Measurements from ENCODE around the gene LARGE1.

The LARGE1 gene

DNA sequence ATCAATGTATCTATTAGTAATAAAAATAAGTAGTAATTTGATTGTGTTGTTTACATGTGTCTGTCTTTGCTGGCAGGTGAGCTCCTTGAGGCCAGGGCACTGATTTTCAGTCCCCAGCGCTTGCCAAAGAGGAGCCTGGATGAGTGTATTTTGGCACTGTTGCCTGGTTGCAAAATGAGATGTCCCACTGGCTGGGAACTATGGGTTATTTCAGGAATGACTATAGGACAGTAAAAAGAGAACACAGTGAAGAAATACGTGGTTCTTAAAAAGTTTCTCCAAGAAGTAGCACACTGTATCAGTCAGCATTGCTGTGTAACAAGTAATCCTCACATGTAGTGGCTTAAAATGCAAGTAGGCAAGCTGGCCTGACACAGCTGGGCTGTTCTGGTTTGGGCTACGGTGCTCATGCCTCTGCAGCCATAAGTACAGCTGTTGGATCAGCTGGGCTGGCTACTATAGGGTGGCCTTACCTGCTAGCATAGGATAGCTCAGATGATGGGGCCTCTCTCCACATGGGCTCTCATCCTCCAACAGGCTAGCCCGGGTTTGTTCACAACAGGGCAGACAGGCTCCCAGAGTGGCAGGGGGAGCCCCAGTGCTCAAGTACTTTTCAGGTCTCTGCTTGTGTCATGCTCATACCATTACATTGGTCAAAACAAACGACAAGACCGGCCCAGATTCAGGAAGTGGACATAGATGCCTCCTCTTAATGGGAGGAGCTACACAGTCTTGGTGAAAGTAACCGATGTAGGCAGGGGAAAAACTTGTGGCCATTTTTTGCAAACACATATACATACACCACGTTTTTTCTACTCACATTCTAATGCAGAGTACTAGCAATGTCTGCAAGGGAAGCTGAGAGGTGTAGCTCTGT lies 399.1 kb downstream of the LARGE1 start:
- no peak for DNase-seq (ENCODE audit: low spot score)

DNA sequence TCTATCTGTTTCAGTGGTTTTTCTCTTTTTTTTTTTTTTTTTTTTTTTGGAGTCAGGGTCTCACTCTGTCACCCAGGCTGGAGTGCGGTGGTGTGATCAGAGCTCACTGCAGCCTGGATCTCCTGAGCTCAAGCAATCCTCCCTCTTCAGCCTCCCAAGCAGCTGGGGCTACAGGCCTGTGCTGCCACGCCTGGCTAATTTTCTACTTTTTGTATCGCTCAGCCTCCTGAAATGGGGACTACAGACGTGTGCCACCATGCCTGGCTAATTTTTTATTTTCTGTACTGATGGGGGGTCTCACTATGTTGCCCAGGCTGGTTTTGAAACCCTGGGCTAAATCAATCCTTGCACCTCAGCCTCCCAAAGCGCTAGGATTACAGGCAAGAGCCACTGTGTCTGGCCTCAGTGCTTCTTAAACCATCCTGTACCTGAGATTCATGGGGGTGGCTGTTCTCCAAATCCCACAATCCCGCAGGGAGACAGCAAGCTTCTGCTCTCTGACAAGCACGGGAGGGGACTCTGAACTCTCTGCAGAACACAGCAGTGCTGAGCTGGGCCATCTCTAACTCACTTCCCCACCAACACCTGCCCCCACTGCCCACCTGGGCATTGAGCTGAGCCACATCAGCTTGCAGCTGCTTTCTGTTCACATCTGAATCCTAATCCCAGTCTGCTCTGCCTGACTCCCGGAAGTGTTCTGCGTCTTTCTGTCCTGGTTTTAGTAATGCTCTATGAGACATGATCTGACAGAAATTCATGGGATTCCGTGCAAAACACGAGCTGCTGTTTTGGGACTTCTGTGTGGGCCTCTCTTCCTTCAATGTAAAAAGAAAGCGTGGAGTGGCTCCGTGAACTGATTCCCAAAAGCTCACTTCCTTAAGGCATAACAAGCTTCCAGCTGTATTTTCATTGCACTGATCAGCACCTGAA lies 400.0 kb downstream of the LARGE1 start:
- DNase-seq (ENCODE audit: low spot score): peak; percentile 17

- peak; percentile 78 for DNase-seq (ENCODE audit: low spot score)
Observed at GRCh38 chr22:33519071-33519973, 401.0 kb downstream of the LARGE1 start.

- DNase-seq (ENCODE audit: low spot score): no peak
Observed at GRCh38 chr22:33518405-33518804, 401.9 kb downstream of the LARGE1 start.

DNA sequence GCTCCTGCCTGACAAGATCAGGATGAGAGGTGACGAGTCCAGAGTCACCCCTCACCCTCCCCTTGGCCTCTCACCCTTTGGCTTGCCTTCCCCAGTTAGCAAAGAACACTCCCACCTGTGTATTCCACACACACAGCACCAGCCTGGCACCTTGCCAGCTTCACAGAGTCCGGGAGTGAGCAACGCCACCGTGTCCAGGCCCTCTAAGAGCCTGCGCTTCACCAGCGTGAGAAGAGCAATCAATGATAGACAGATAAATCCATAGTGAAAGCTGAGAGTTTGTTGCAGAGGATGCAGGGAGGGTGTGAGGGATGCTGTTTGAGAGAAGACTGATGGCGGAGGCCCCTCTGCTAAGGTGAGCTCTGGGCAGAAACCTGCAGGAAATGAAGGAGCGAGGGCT lies 404.5 kb downstream of the LARGE1 start:
- DNase-seq (ENCODE audit: low spot score): no peak

DNA sequence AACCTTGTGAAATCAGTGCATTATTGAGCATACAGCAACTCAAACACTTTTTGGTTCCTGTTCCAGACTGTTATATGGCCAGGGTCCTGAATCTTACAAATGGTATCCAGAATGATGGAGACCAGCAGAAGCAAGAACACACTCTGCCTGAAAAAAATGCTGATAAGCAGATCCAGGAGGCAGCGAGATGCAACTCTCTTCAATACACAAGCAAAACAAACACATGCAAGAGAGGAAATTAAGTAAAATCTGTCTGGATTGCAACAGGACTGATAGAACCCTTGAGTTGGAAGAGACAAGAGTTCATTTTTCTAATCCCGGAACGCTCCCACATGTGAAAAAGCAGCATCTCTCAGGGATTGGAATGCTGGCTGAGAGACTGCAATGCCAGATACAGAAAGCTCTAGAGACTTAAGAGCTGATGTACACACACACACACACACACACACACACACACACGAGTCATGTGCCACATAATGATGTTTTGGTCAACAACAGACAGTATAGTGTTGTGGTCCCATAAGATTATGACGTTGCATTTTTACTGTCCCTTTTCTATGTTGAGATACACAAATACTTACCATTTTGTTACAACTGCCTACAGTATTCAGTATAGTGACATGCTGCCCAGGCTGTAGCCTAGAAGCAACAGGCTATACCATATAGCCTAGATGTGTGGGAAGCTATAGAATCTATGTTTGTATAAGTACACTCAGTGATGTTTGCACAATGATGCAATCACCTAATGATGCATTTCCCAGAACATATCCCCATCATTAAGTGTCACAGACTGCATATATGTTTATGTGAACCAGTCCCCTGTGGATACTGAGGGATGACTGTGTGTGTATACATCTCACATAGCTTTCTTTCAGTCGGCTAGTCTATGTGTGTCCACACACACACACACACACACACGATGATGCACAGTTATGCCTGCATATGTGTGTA lies 406.6 kb downstream of the LARGE1 start:
- DNase-seq (ENCODE audit: low spot score): no peak

GRCh38 chr22:33512908-33513307 lies 407.4 kb downstream of the LARGE1 start:
- DNase-seq (ENCODE audit: low spot score): no peak

DNA sequence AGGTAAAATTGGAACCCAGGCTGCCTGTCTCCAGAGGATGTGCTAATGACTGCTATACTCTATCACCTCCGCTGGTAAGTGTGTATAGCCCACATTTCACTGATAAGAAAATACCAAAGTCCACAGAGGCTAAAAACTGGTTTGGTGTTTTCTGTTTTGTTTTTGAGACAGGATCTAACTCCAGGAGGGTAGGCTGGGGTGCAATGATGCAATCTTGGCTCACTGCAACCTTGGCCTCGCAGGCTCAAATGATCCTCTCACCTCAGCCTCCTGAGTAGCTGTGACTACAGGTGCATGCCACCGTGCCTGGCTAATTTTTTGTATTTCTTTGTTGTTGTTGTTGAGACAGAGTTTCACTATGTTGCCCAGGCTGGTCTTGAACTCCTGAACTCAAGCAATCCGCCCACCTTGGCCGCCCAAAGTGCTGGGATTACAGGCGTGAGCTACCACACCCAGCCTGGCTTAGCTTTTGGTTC lies 409.8 kb downstream of the LARGE1 start:
- no peak for DNase-seq (ENCODE audit: low spot score)

- no peak for DNase-seq (ENCODE audit: low spot score)
Observed at GRCh38 chr22:33504941-33505625, 415.2 kb downstream of the LARGE1 start.

DNA sequence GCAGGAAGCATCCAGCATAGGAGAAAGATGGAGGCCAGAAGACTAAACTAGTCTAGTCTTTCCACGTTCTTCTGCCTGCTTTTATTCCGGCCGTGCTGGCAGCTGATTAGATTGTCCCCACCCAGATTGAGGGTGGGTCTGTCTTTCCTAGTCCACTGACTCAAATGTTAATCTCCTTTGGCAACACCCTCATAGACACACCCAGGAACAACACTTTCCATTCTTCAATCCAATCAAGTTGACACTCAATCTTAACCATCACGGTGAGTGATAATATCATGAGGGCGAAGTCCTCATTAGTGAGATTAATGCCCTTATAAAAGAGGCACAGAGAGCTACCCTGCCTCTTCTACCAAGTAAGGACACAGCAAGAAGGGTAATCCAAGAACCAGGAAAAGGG lies 424.2 kb downstream of the LARGE1 start:
- no peak for DNase-seq (ENCODE audit: low spot score)

DNA sequence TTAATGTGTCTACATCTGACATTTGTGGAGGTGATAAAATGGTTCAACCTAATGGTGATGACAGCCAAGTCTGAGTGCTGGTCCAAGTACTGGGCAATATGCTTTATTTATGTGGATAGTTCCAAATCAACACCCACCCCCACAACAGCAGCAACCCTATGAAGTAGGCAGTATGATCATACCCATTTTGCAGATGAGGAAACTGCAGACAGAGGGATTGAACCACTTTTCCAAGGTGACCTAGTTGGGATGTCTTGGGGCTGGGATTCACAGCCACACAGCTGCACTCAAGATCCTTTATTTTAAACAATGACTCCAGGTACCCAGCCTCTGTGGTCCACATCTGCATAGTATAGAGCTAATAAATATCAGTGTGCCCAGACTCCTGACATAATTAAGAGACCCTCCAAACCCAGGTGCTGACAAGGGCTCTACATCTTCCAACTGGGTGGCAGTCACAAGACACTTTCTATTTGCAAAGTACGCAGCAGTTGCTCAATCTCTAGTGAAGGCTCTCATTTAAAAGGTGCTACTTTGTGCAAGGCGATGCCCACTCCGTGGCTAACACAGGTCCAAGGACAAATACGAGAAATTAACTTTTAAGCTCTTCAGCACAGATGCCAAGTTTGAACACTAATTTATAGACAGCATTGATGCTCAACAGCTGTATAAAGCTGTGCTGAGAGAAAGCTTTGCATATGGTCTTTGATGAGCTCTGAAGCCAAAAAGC lies 426.6 kb downstream of the LARGE1 start:
- DNase-seq (ENCODE audit: low spot score): no peak

DNA sequence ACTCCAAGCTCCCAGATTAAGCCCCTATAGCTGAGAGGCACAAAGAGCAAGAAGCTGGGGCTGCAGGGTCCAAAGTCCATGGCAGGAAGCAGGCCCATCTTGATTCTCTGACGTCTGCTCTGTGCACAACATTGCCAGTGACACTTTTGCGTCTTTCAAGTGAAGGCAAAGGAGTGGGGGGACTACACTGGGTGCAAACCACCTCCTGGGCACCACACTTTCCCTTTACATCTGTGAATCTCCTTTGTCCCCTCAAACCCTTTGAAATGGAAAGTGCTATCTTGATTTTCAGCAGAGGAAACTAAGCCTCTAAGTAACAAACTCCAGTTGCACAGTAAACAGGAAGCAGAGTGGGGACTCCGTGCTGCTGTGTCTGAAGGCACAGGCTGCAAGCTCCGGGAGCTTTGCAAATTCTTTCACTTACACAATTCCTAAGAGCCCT lies 428.0 kb downstream of the LARGE1 start:
- no peak for DNase-seq (ENCODE audit: low spot score)

DNA sequence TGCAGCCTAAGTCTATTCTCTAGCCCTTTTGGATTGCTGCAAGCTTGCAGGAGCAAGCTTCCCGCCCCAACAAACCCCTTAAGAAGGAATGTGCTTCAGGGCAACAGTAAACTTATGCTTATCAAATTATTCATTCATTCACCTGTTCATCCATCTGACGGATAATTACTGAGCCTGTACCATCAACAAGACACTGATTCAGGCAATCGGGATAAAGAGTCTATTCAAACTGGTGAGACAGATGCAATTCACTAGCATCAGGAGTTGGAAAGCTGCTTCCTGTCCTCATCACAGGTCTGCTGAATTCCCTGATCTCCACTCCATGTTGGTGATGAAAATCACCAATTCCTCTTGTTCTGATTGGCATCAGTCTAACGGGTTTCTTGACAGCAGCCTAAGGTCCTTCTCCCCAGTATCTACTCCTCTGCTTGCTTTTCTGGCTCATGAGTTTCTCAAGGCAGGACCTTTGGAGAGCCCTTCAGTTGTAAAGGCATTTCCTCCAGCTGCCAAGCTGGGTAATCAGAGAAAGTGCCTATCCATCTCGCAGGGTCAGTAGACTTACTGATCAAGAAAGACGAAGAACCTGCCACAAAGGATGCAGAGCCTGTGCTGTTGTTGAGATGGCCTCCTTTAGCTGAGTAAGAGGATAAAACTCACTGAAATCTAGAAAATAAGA lies 433.1 kb downstream of the LARGE1 start:
- DNase-seq (ENCODE audit: low spot score): no peak

DNA sequence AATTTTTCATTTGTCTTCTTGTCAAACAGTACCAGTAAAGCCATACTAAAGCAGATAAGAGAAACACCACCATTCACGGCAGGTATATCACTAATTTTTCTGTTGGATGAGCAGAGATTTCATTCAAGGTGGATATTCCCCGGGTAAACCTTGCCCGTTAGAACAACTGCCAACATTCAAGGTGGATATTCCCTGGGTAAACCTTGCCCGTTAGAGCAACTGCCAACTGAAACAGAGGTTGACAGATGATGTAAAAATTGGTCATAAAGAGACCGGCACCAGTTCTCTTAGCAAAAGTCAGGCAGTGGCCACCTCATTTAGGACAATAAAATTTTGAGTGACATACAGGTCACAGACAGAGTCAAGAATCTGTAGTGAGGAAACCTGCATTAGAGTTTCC lies 438.7 kb downstream of the LARGE1 start:
- DNase-seq (ENCODE audit: low spot score): no peak

GRCh38 chr22:33477120-33478111 lies 442.9 kb downstream of the LARGE1 start:
- DNase-seq (ENCODE audit: low spot score): no peak

GRCh38 chr22:33476716-33477115 lies 443.6 kb downstream of the LARGE1 start:
- DNase-seq (ENCODE audit: low spot score): no peak

- no peak for DNase-seq (ENCODE audit: low spot score)
Observed at GRCh38 chr22:33476206-33476605, 444.1 kb downstream of the LARGE1 start.
